Heart right ventricle (tissue), 16 donors: Measurements from ENCODE around the gene SLC25A44. TPM values are rescaled to one million over a fixed set of nuclear protein-coding genes. Genes with fewer than 3 reads are reported as not detected.

ENCODE experiments used
- ATAC-seq, 8 donors: fragments of 200-7000 bp; cut with Tn5 transposase; one replicate each; pipeline ENCODE4 v1.9.1; 2020; ENCODE audit warnings: mild to moderate bottlenecking in 8 of 8, moderate library complexity in 8 of 8, moderate number of reproducible peaks in 1 of 8
- DNase-seq, 2 donors: peaks; one replicate each; pipeline ENCODE4 v3.0.0-alpha.2; 2020
- H3K27ac ChIP-seq, 10 donors: fragments of 200-600 bp; sonication (generic) in 2 of 10; one replicate each; pipeline versions ENCODE4 v1.5.0 to v1.8.0; 2020 to 2022; ENCODE audit warnings: mild to moderate bottlenecking in 3 of 10
- H3K27me3 ChIP-seq, 7 donors: fragments of 200-600 bp; one replicate each; pipeline ENCODE4 v1.8.0; 2021 to 2022; ENCODE audit warnings: mild to moderate bottlenecking in 2 of 7
- H3K36me3 ChIP-seq, 9 donors: fragments of 200-600 bp; sonication (generic) in 1 of 9; one replicate each; pipeline versions ENCODE4 v1.5.0 to v1.8.0; 2020 to 2022; ENCODE audit warnings: mild to moderate bottlenecking in 2 of 9
- H3K4me1 ChIP-seq, 9 donors: fragments of 200-600 bp; sonication (generic) in 1 of 9; one replicate each; pipeline versions ENCODE4 v1.5.0 to v1.8.0; 2020 to 2022; ENCODE audit warnings: mild to moderate bottlenecking in 4 of 9
- H3K4me3 ChIP-seq, 10 donors: fragments of 200-600 bp; sonication (generic) in 2 of 10; one replicate each; pipeline versions ENCODE4 v1.5.0 to v1.8.0; 2020 to 2022; ENCODE audit warnings: mild to moderate bottlenecking in 7 of 10, moderate library complexity in 2 of 10
- H3K9me3 ChIP-seq, 11 donors: fragments of 200-600 bp in 10 of 11; sonication (generic) in 2 of 11; one replicate each; pipeline versions ENCODE4 v1.5.0 to v1.8.0; 2013 to 2022; ENCODE audit warnings: mild to moderate bottlenecking in 2 of 11, control low read depth in 1 of 11, moderate library complexity in 1 of 11
- CTCF ChIP-seq, 9 donors: fragments of 200-600 bp; sonication (generic) in 2 of 9; IDR thresholded peaks; one replicate each; pipeline versions ENCODE4 v1.5.0 to v1.8.0; 2021 to 2022; ENCODE audit warnings: antibody characterized with exemption in 9 of 9, mild to moderate bottlenecking in 5 of 9, moderate library complexity in 1 of 9
- WGBS, 2 donors: extraction: QIAGEN DNeasy Blood & Tissue Kit; methylation state at CpG; one replicate each; pipeline ENCODE4 v1.1.7; 2013; ENCODE audit warnings: inconsistent platforms in 1 of 2; 5-methylcytosine and 5-hydroxymethylcytosine counted together
- intact Hi-C, 10 donors: fragments of 100-400 bp; cut with DNase I; formaldehyde crosslinking; loops; one replicate each; pipeline versions ENCODE4 v1.11.1 to v1.14.2; 2022
- polyA plus RNA-seq, 2 donors: library from polyadenylated mRNA; stranded (reverse); fragments of 200-250 nt; gene quantifications; one replicate each; pipeline ENCODE4 v1.2.3, GENCODE V29; 2013
- total RNA-seq, 10 donors: library from RNA; stranded (reverse); fragmentation: NEBNext Ultra II Directional in 3 of 10; extraction: Animal tissue kit (Norgen Biotek cat#: 25700) in 3 of 10; gene quantifications; one replicate each; pipeline versions ENCODE4 v1.2.1 to v1.2.4, GENCODE V29; 2021 to 2023
- donor health status: Arrhythmogenic right ventricular cardiomyopathy.
- donor health status: ischemic (EF 13 %, LVEDD 7.1; RV severe dilation, severe dysfunction).
- donor health status: healthy with polysubstance abuse.
- donor health status: DM: no; HTN: yes; CAD: no.
- donor health status: DM: no; HTN: no; CAD: no.
- donor health status: ischemic (EF 25% LVEDD 6.9; RV normal size, moderate dysfunction).
- donor health status: ischemic (EF 25% LVEDD 5.7; RV mildly dilated, moderate dysfunction).
- donor health status: healthy.
- donor health status: DM: yes; HTN: yes; CAD: no.
- donor health status: Ischemic cardiomyopathy.
- donor health status: ischemic (EF 35%, LVEDD 5.7; RV mildly dilated, moderate dysfunction).
- donor health status: nonischemic (EF 11% LVEDD 7.7; RV severe dilation, severe dysfunction).
- donor health status: DM: yes; HTN: yes; CAD: no.
- donor health status: PGD.
- donor health status: ischemic (EF 29% LVEDD 5.4; RV normal size, mild dysfunction).
- donor health status: nonischemic (EF 23%, LVEDD 6.1; RV moderate dilation, normal function).

SLC25A44 gene
- total and polyA plus RNA-seq, 12 donors = 7.0 to 26.0 (median 19.0) TPM

DNA sequence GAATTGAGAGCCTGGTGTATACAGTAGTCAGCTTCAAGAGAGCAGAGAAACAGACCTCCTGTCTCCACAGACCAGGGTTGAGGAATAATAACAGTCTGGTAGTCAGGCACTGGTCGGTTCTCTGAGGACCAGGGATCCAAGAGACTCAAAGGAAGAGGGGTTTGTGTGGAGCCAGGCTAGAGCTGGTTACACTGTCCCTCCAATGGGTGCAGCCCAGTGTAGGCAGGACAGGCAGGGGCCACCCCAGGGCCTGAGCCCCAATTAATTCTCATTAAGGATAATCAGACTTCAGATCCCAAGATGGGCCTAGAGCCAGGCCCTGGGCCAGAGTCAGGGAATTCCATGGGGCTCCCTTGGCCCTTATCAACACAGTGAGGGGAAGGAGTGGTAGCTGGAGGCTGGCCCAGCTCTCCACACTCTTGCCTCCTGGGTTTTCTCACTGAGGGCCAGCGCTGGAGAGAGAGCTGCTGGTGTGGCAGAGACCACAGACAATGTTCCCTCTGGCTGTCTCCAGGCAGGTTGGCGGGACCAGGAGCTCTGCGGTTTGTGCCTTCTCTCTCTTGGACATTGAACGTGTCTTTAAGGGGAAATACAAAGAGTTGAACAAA lies 31.4 kb upstream of the SLC25A44 start:
- H3K27ac ChIP-seq = peak overlapping the region in 9 of 10 donors; percentile 78 to 93 (median 88)
- H3K9me3 ChIP-seq = no peaks in the 10 kb centered on the region
- intact Hi-C loops = loop anchor here in 2 of 10 donors (5.0 kb wide), 1 partner anchor 50 kb away; the partner anchor contains the start of gene PMF1 (in 2 of the 2)
- 49 to 58% methylated on average over 5 of the region's 5 CpGs for WGBS, 2 donors
- peaks cover 0 to 45% (median 0%) of the 10 kb centered on the region in 9 donors for H3K36me3 ChIP-seq
- peak in 7 of 8 donors; percentile 9 to 75 (median 38) for ATAC-seq
- peak in 1 of 2 donors; percentile 50 for DNase-seq
- H3K4me1 ChIP-seq = peaks cover 3 to 55% (median 32%) of the 10 kb centered on the region in 9 donors
- H3K27me3 ChIP-seq = no peaks in the 10 kb centered on the region
- no peak for TF ChIP-seq CTCF (IDR thresholded peaks at IDR 0.05)
- no peak overlapping the region for H3K4me3 ChIP-seq

DNA sequence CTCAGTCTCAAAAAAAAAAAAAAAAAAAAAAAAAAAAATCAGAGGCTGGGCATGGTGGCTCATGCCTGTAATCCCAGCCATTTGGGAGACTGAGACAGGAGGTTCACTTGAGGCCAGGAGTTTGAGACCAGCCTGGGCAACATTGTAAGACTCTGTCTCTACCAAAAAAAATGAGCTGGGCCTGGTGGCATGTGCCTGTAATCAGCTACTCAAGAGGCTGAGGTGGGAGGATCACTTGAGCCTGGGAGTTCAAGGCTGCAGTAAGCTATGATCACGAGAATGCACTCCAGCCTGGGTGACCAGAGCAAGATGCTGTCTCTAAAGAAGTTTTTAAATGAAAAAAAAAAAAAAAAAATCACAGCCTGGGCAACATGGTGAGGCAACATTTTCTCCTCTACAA lies 30.2 kb upstream of the SLC25A44 start:
- no peaks in the 10 kb centered on the region for H3K27me3 ChIP-seq
- no peaks in the 10 kb centered on the region for H3K9me3 ChIP-seq
- intact Hi-C loops = loop anchor here in 2 of 10 donors (5.0 kb wide), 1 partner anchor 49 kb away; the partner anchor contains the start of gene PMF1 (in 2 of the 2)
- no peak for ATAC-seq
- H3K4me1 ChIP-seq = peaks cover 3 to 54% (median 32%) of the 10 kb centered on the region in 9 donors
- TF ChIP-seq CTCF (IDR thresholded peaks at IDR 0.05) = no peak
- H3K27ac ChIP-seq = no peak overlapping the region
- no peak for DNase-seq
- no peak overlapping the region for H3K4me3 ChIP-seq
- H3K36me3 ChIP-seq = peaks cover 0 to 42% (median 0%) of the 10 kb centered on the region in 9 donors
- 92 to 97% methylated on average over 1 of the region's 1 CpG for WGBS, 2 donors

- H3K27me3 ChIP-seq = no peaks in the 10 kb centered on the region
- no peak for TF ChIP-seq CTCF (IDR thresholded peaks at IDR 0.05)
- DNase-seq = no peak
- ATAC-seq = no peak
- peak overlapping the region in 1 of 10 donors; percentile 44 for H3K27ac ChIP-seq
- intact Hi-C loops = loop anchor here in 2 of 10 donors (5.0 kb wide), 1 partner anchor 48 kb away; the partner anchor contains the start of gene PMF1 (in 2 of the 2)
- H3K36me3 ChIP-seq = peaks cover 0 to 43% (median 0%) of the 10 kb centered on the region in 9 donors
- no peaks in the 10 kb centered on the region for H3K9me3 ChIP-seq
- peaks cover 3 to 54% (median 32%) of the 10 kb centered on the region in 9 donors for H3K4me1 ChIP-seq
- WGBS, 2 donors = 83 to 90% methylated on average over 6 of the region's 6 CpGs
- no peak overlapping the region for H3K4me3 ChIP-seq
Measured at GRCh38 chr1:156164125-156164831, 29.6 kb upstream of the SLC25A44 start.

GRCh38 chr1:156165083-156165482 lies 28.8 kb upstream of the SLC25A44 start:
- DNase-seq = no peak
- TF ChIP-seq CTCF (IDR thresholded peaks at IDR 0.05) = no peak
- ATAC-seq = no peak
- intact Hi-C loops = no loop called here
- Histone ChIP-seq H3K36me3 (peaks cover 0 to 43% (median 0%) of the 10 kb centered on the region in 9 donors), H3K9me3 (no peaks in the 10 kb centered on the region), H3K27ac (peak overlapping the region in 1 of 10 donors; percentile 44), H3K27me3 (no peaks in the 10 kb centered on the region), H3K4me1 (peaks cover under 1 to 49% (median 28%) of the 10 kb centered on the region in 9 donors), H3K4me3 (no peak overlapping the region)
- WGBS, 2 donors = 54 to 77% methylated on average over 2 of the region's 2 CpGs
